Measurements from ENCODE around the gene ZBED5.
"Not testable (repeated sequence)": the region's sequence is repeated elsewhere in the genome, so short reads cannot be mapped to it uniquely, and the experiment has no call there.

The ZBED5 gene

GRCh38 chr11:10857709-10858438 lies at the start of gene ZBED5:
ZBED5 (minus strand) TSS chr11:10858053; CDS start chr11:10854945, 3,108 bp downstream.
- DNase-seq (ENCODE audit: low spot score): peak; percentile 99

GRCh38 chr11:10906521-10906920 lies 48.7 kb upstream of the ZBED5 start:
- DNase-seq (ENCODE audit: low spot score): no peak

- no peak for DNase-seq (ENCODE audit: low spot score)
Measured at GRCh38 chr11:10902301-10903063, 44.6 kb upstream of the ZBED5 start.

GRCh38 chr11:10900681-10901415 lies 43.0 kb upstream of the ZBED5 start:
- DNase-seq (ENCODE audit: low spot score): no peak

GRCh38 chr11:10899121-10899830 lies 41.4 kb upstream of the ZBED5 start:
- DNase-seq (ENCODE audit: low spot score): no peak

GRCh38 chr11:10898763-10899025 lies 40.8 kb upstream of the ZBED5 start:
- DNase-seq (ENCODE audit: low spot score): no peak

- no peak for DNase-seq (ENCODE audit: low spot score)
Measured at GRCh38 chr11:10898003-10898762, 40.3 kb upstream of the ZBED5 start.

- DNase-seq (ENCODE audit: low spot score): no peak
Measured at GRCh38 chr11:10897150-10897549, 39.3 kb upstream of the ZBED5 start.

GRCh38 chr11:10896493-10896892 lies 38.6 kb upstream of the ZBED5 start:
- no peak for DNase-seq (ENCODE audit: low spot score)

- no peak for DNase-seq (ENCODE audit: low spot score)
Measured at GRCh38 chr11:10895285-10895684, 37.4 kb upstream of the ZBED5 start.

- no peak for DNase-seq (ENCODE audit: low spot score)
Measured at GRCh38 chr11:10894666-10895065, 36.8 kb upstream of the ZBED5 start.

- DNase-seq (ENCODE audit: low spot score): no peak
Measured at GRCh38 chr11:10893714-10894151, 35.9 kb upstream of the ZBED5 start.

GRCh38 chr11:10892250-10892649 lies 34.4 kb upstream of the ZBED5 start:
- no peak for DNase-seq (ENCODE audit: low spot score)

- DNase-seq (ENCODE audit: low spot score): no peak
Measured at GRCh38 chr11:10891151-10891720, 33.4 kb upstream of the ZBED5 start.

- not testable (repeated sequence) for DNase-seq (ENCODE audit: low spot score)
Measured at GRCh38 chr11:10890083-10890482, 32.2 kb upstream of the ZBED5 start.

GRCh38 chr11:10887307-10887706 lies 29.5 kb upstream of the ZBED5 start:
- no peak for DNase-seq (ENCODE audit: low spot score)

- no peak for DNase-seq (ENCODE audit: low spot score)
Measured at GRCh38 chr11:10886652-10887250, 28.9 kb upstream of the ZBED5 start.

- no peak for DNase-seq (ENCODE audit: low spot score)
Measured at GRCh38 chr11:10885703-10886363, 28.0 kb upstream of the ZBED5 start.

GRCh38 chr11:10884292-10884691 lies 26.4 kb upstream of the ZBED5 start:
- not testable (repeated sequence) for DNase-seq (ENCODE audit: low spot score)

- no peak for DNase-seq (ENCODE audit: low spot score)
Measured at GRCh38 chr11:10881892-10882291, 24.0 kb upstream of the ZBED5 start.
